Measurements from ENCODE around the gene PARP2.

Gene PARP2

DNA sequence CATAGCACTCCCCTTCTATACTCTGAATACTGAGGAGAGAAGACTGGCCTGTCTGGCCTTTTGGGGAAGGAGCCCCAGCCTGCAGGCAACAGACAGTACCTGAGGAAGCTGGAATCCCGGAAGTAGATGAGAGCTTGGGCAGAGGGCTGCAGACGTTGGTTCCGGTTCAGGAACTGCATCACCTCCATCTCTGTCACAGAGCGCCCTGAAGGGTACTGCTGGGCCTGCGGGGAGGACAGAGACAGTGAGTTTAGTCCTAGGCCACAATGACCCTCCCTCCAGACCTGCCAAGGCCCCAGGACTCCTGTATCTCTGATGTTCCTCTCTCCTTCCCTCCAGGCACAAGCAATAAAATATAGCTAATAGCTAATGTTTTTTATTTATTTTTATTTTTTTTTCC is 41.5 kb downstream of the PARP2 start:
- H2AFZ ChIP-seq (ENCODE audit: low read length): no peak overlapping the region
- no peaks in the 10 kb centered on the region for H3K27me3 ChIP-seq (ENCODE audit: insufficient read depth, low read length)
- H3K27ac ChIP-seq (ENCODE audit: low read depth, low read length, poor library complexity, severe bottlenecking): no peak overlapping the region
- no peak overlapping the region for H3K4me2 ChIP-seq (ENCODE audit: low read length)
- no peaks in the 10 kb centered on the region for H3K4me1 ChIP-seq (ENCODE audit: insufficient read depth, low read length, severe bottlenecking)
- no peaks in the 10 kb centered on the region for H3K9me2 ChIP-seq (ENCODE audit: low read depth, low read length)
- no peaks in the 10 kb centered on the region for H4K20me1 ChIP-seq (ENCODE audit: insufficient read depth, low read length)
- no peaks in the 10 kb centered on the region for H3F3A ChIP-seq (ENCODE audit: insufficient read depth, low read length)
- TF ChIP-seq, protein P1, sequence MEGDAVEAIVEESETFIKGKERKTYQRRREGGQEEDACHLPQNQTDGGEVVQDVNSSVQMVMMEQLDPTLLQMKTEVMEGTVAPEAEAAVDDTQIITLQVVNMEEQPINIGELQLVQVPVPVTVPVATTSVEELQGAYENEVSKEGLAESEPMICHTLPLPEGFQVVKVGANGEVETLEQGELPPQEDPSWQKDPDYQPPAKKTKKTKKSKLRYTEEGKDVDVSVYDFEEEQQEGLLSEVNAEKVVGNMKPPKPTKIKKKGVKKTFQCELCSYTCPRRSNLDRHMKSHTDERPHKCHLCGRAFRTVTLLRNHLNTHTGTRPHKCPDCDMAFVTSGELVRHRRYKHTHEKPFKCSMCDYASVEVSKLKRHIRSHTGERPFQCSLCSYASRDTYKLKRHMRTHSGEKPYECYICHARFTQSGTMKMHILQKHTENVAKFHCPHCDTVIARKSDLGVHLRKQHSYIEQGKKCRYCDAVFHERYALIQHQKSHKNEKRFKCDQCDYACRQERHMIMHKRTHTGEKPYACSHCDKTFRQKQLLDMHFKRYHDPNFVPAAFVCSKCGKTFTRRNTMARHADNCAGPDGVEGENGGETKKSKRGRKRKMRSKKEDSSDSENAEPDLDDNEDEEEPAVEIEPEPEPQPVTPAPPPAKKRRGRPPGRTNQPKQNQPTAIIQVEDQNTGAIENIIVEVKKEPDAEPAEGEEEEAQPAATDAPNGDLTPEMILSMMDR (IDR thresholded peaks at IDR 0.05; ENCODE audit: low read length): no peak
- TF ChIP-seq EZH2 (IDR thresholded peaks at IDR 0.05; ENCODE audit: borderline replicate concordance, low read length): no peak
- no peaks in the 10 kb centered on the region for H3K79me2 ChIP-seq (ENCODE audit: insufficient read depth, low read length)
- no peak overlapping the region for H3K4me3 ChIP-seq (ENCODE audit: low read depth, low read length, poor library complexity, severe bottlenecking)
- H3K9ac ChIP-seq (ENCODE audit: low read length): no peak overlapping the region
- peaks cover 79% of the 10 kb centered on the region; the same call in 1 of the 2 replicates for H3K36me3 ChIP-seq (ENCODE audit: insufficient read depth, low read length)
- no peaks in the 10 kb centered on the region for H3K9me3 ChIP-seq (ENCODE audit: low read length)

- peaks cover 74% of the 10 kb centered on the region for H3K36me3 ChIP-seq (ENCODE audit: insufficient read depth, low read length)
- no peak for TF ChIP-seq EZH2 (IDR thresholded peaks at IDR 0.05; ENCODE audit: borderline replicate concordance, low read length)
- TF ChIP-seq, protein P1 (IDR thresholded peaks at IDR 0.05; ENCODE audit: low read length): no peak
Measured at GRCh38 chr14:20386276-20386855, 42.9 kb downstream of the PARP2 start.

DNA sequence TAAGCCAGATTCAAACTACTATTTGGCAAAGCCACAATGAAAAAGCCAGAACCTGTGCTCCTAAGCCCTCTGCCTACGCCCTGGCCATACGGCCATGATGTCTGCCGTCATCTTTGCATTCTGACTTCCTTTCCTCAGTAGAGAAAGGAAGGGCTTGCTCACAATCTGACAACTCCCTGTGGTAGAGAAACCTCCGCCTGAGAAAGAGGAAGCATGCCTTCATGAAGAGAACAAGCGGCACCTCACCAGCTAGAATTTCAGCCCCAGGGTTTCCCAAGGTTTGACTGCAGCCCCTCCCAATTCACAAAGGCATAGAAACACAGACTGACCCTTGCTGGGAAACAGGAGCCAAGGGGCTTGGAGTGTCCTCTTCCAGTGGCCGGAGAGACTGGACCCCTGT is 44.1 kb downstream of the PARP2 start:
- no peak for TF ChIP-seq EZH2 (IDR thresholded peaks at IDR 0.05; ENCODE audit: borderline replicate concordance, low read length)
- TF ChIP-seq, protein P1 (IDR thresholded peaks at IDR 0.05; ENCODE audit: low read length): no peak
- no peak overlapping the region for H3K4me2 ChIP-seq (ENCODE audit: low read length)
- H3K4me1 ChIP-seq (ENCODE audit: insufficient read depth, low read length, severe bottlenecking): no peaks in the 10 kb centered on the region
- no peaks in the 10 kb centered on the region for H3K9me2 ChIP-seq (ENCODE audit: low read depth, low read length)
- H3K4me3 ChIP-seq (ENCODE audit: low read depth, low read length, poor library complexity, severe bottlenecking): no peak overlapping the region
- H2AFZ ChIP-seq (ENCODE audit: low read length): no peak overlapping the region
- no peaks in the 10 kb centered on the region for H3K79me2 ChIP-seq (ENCODE audit: insufficient read depth, low read length)
- H3K27me3 ChIP-seq (ENCODE audit: insufficient read depth, low read length): no peaks in the 10 kb centered on the region
- no peak overlapping the region for H3K9ac ChIP-seq (ENCODE audit: low read length)
- no peak overlapping the region for H3K27ac ChIP-seq (ENCODE audit: low read depth, low read length, poor library complexity, severe bottlenecking)
- H3F3A ChIP-seq (ENCODE audit: insufficient read depth, low read length): no peaks in the 10 kb centered on the region
- H4K20me1 ChIP-seq (ENCODE audit: insufficient read depth, low read length): no peaks in the 10 kb centered on the region
- H3K9me3 ChIP-seq (ENCODE audit: low read length): no peaks in the 10 kb centered on the region
- peaks cover 74% of the 10 kb centered on the region for H3K36me3 ChIP-seq (ENCODE audit: insufficient read depth, low read length)

More at GRCh38 chr14:20386276-20386855, 42.9 kb downstream of the PARP2 start:
- Histone ChIP-seq H3K4me3 (ENCODE audit: low read depth, low read length, poor library complexity, severe bottlenecking) (no peak overlapping the region), H3K4me2 (ENCODE audit: low read length) (no peak overlapping the region), H2AFZ (ENCODE audit: low read length) (no peak overlapping the region), H3K9ac (ENCODE audit: low read length) (no peak overlapping the region), H3K9me2 (ENCODE audit: low read depth, low read length) (no peaks in the 10 kb centered on the region), H3K27me3 (ENCODE audit: insufficient read depth, low read length) (no peaks in the 10 kb centered on the region), H3F3A (ENCODE audit: insufficient read depth, low read length) (no peaks in the 10 kb centered on the region), H3K4me1 (ENCODE audit: insufficient read depth, low read length, severe bottlenecking) (no peaks in the 10 kb centered on the region), H3K9me3 (ENCODE audit: low read length) (no peaks in the 10 kb centered on the region), H4K20me1 (ENCODE audit: insufficient read depth, low read length) (no peaks in the 10 kb centered on the region), H3K27ac (ENCODE audit: low read depth, low read length, poor library complexity, severe bottlenecking) (no peak overlapping the region), H3K79me2 (ENCODE audit: insufficient read depth, low read length) (no peaks in the 10 kb centered on the region)

Measured in OCI-LY1 (cell line).